ENCODE measurements around the gene RYR2. TPM values are rescaled to one million over a fixed set of nuclear protein-coding genes. Genes with fewer than 3 reads are reported as not detected.

The RYR2 gene
- total RNA-seq, 2 donors from 2014 or later, result 14.2 to 17.1 TPM

DNA sequence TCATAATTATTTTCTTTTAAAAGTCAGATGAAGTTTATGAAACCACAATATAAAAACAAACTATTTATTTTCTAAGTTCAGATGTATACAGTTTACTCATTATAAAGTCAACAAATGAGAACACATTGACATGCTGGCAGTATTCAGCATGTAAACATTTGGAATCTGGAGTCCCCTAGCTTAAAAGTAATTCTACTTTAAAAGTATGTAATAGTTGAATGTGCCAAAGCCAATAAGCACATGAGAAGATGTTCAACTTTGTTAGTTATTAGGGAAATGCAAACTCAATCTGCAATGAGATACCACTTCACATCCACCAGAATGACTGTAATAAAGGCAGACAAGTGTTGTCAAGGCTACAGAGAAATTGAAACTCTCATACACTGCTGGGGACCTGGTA, 96.6 kb downstream of the RYR2 start:
- Histone ChIP-seq H3K27me3 (no peaks in the 10 kb centered on the region), H3K4me1 (no peaks in the 10 kb centered on the region), H3K36me3 (replicated peaks in 1 of 2; ENCODE audit: insufficient read depth in 1 of 2, low read depth in 2 of 2) (no peaks in the 10 kb centered on the region), H3K27ac (no peak overlapping the region), H3K9me3 (no peaks in the 10 kb centered on the region), H3K4me3 (no peak overlapping the region)
- DNase-seq (no peak), ATAC-seq (no peak)
- TF ChIP-seq, protein P1, sequence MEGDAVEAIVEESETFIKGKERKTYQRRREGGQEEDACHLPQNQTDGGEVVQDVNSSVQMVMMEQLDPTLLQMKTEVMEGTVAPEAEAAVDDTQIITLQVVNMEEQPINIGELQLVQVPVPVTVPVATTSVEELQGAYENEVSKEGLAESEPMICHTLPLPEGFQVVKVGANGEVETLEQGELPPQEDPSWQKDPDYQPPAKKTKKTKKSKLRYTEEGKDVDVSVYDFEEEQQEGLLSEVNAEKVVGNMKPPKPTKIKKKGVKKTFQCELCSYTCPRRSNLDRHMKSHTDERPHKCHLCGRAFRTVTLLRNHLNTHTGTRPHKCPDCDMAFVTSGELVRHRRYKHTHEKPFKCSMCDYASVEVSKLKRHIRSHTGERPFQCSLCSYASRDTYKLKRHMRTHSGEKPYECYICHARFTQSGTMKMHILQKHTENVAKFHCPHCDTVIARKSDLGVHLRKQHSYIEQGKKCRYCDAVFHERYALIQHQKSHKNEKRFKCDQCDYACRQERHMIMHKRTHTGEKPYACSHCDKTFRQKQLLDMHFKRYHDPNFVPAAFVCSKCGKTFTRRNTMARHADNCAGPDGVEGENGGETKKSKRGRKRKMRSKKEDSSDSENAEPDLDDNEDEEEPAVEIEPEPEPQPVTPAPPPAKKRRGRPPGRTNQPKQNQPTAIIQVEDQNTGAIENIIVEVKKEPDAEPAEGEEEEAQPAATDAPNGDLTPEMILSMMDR (IDR thresholded peaks at IDR 0.05), result no peak
- no peak for TF ChIP-seq POLR2A (IDR thresholded peaks at IDR 0.05)
- intact Hi-C loops (cut with DNase I), result no loop called here

- no peak overlapping the region for H3K27ac ChIP-seq
- no peak for DNase-seq
- H3K4me1 ChIP-seq, result no peaks in the 10 kb centered on the region
- no peaks in the 10 kb centered on the region for H3K9me3 ChIP-seq
- no peaks in the 10 kb centered on the region for H3K27me3 ChIP-seq
- TF ChIP-seq, protein P1 (IDR thresholded peaks at IDR 0.05), result no peak
- no peak for TF ChIP-seq POLR2A (IDR thresholded peaks at IDR 0.05)
- no peaks in the 10 kb centered on the region for H3K36me3 ChIP-seq (replicated peaks in 1 of 2; ENCODE audit: insufficient read depth in 1 of 2, low read depth in 2 of 2)
- 76 to 80% methylated on average over 8 of the region's 8 CpGs for WGBS, 2 donors
- no peak for ATAC-seq
- no peak overlapping the region for H3K4me3 ChIP-seq
- intact Hi-C loops (cut with DNase I), result no loop called here
Measured at GRCh38 chr1:237139732-237140131, 97.7 kb downstream of the RYR2 start.

- WGBS, 2 donors, result 59 to 85% methylated on average over 1 of the region's 1 CpG
- DNase-seq, result no peak
- no peaks in the 10 kb centered on the region for H3K36me3 ChIP-seq (replicated peaks in 1 of 2; ENCODE audit: insufficient read depth in 1 of 2, low read depth in 2 of 2)
- no peak for ATAC-seq
- H3K27ac ChIP-seq, result no peak overlapping the region
- H3K27me3 ChIP-seq, result no peaks in the 10 kb centered on the region
- no peaks in the 10 kb centered on the region for H3K4me1 ChIP-seq
- intact Hi-C loops (cut with DNase I), result no loop called here
- no peaks in the 10 kb centered on the region for H3K9me3 ChIP-seq
- TF ChIP-seq POLR2A (IDR thresholded peaks at IDR 0.05), result no peak
- TF ChIP-seq, protein P1 (IDR thresholded peaks at IDR 0.05), result no peak
- no peak overlapping the region for H3K4me3 ChIP-seq
Measured at GRCh38 chr1:237140986-237141385, 99.0 kb downstream of the RYR2 start.

GRCh38 chr1:237141502-237141901, 99.5 kb downstream of the RYR2 start:
- H3K4me1 ChIP-seq, result no peaks in the 10 kb centered on the region
- intact Hi-C loops (cut with DNase I), result no loop called here
- 85 to 88% methylated on average over 5 of the region's 5 CpGs for WGBS, 2 donors
- no peaks in the 10 kb centered on the region for H3K36me3 ChIP-seq (replicated peaks in 1 of 2; ENCODE audit: insufficient read depth in 1 of 2, low read depth in 2 of 2)
- ATAC-seq (no peak), DNase-seq (no peak)
- H3K4me3 ChIP-seq, result no peak overlapping the region
- H3K27ac ChIP-seq, result no peak overlapping the region
- no peak for TF ChIP-seq POLR2A (IDR thresholded peaks at IDR 0.05)
- TF ChIP-seq, protein P1 (IDR thresholded peaks at IDR 0.05), result no peak
- H3K27me3 ChIP-seq, result no peaks in the 10 kb centered on the region
- no peaks in the 10 kb centered on the region for H3K9me3 ChIP-seq

GRCh38 chr1:237145379-237146135, 103.6 kb downstream of the RYR2 start:
- intact Hi-C loops (cut with DNase I), result no loop called here
- WGBS, 2 donors, result 55 to 59% methylated on average over 4 of the region's 4 CpGs
- DNase-seq, result no peak
- no peak overlapping the region for H3K27ac ChIP-seq
- no peaks in the 10 kb centered on the region for H3K9me3 ChIP-seq
- no peak for ATAC-seq
- H3K4me3 ChIP-seq, result no peak overlapping the region
- H3K27me3 ChIP-seq, result no peaks in the 10 kb centered on the region
- no peaks in the 10 kb centered on the region for H3K4me1 ChIP-seq
- TF ChIP-seq, protein P1 (IDR thresholded peaks at IDR 0.05), result no peak
- TF ChIP-seq POLR2A (IDR thresholded peaks at IDR 0.05), result no peak
- H3K36me3 ChIP-seq (replicated peaks in 1 of 2; ENCODE audit: insufficient read depth in 1 of 2, low read depth in 2 of 2), result no peaks in the 10 kb centered on the region
